HepG2 (cell line): Measurements from ENCODE around the gene CCDC30. TPM values are rescaled to one million over a fixed set of nuclear protein-coding genes. Genes with fewer than 3 reads are reported as not detected.

Source experiments
- HDAC1 ChIP-seq: sonication (generic); formaldehyde crosslinking; IDR thresholded peaks from 2 replicates; pipeline ENCODE4 v1.5.1; 2020; ENCODE audit warnings: mild to moderate bottlenecking, missing genetic modification reagents
- KAT2B ChIP-seq: fragments of 150-350 bp; IDR thresholded peaks from 2 replicates; pipeline ENCODE4 v1.6.1; 2014; ENCODE audit warnings: low read depth, low read length, borderline replicate concordance
- KDM3A ChIP-seq: IDR thresholded peaks from 2 replicates; pipeline ENCODE4 v1.6.1; 2018; ENCODE audit warnings: low read depth, missing compliant biosample characterization
- KLF9 ChIP-seq: IDR thresholded peaks from 2 replicates; pipeline ENCODE4 v1.6.1; 2016; ENCODE audit warnings: low read depth
- KMT2A ChIP-seq: sonication (generic); formaldehyde crosslinking; IDR thresholded peaks from 2 replicates; pipeline ENCODE4 v1.4.0; 2020; ENCODE audit warnings: missing genetic modification reagents
- MEF2D ChIP-seq: sonication (generic); formaldehyde crosslinking; IDR thresholded peaks from 2 replicates; pipeline ENCODE4 v1.5.1; 2020; ENCODE audit warnings: mild to moderate bottlenecking, missing genetic modification reagents
- NFE2L1 ChIP-seq: sonication (generic); formaldehyde crosslinking; IDR thresholded peaks from 2 replicates; pipeline ENCODE4 v1.4.0; 2020; ENCODE audit warnings: missing genetic modification reagents, mild to moderate bottlenecking, borderline replicate concordance
- RBAK ChIP-seq: sonication (generic); formaldehyde crosslinking; IDR thresholded peaks from 2 replicates; pipeline ENCODE4 v1.5.1; 2020; ENCODE audit warnings: mild to moderate bottlenecking, missing genetic modification reagents
- REL ChIP-seq: sonication (generic); formaldehyde crosslinking; conservative IDR thresholded peaks from 2 replicates; pipeline ENCODE4 v1.8.0; 2022; ENCODE audit warnings: mild to moderate bottlenecking, missing genetic modification reagents, moderate library complexity
- SAFB2 ChIP-seq: sonication (generic); formaldehyde crosslinking; IDR thresholded peaks from 2 replicates; pipeline ENCODE4 v1.5.1; 2020; ENCODE audit warnings: missing genetic modification reagents, low read depth, mild to moderate bottlenecking, borderline replicate concordance
- SIN3B ChIP-seq: fragments of 150-350 bp; IDR thresholded peaks from 2 replicates; pipeline ENCODE4 v1.6.1; 2014; ENCODE audit warnings: low read length
- TGIF2 ChIP-seq: IDR thresholded peaks from 2 replicates; pipeline ENCODE4 v1.6.1; 2016; ENCODE audit warnings: control low read depth, missing compliant biosample characterization
- YEATS4 ChIP-seq: sonication (generic); formaldehyde crosslinking; IDR thresholded peaks from 2 replicates; pipeline ENCODE4 v1.4.0; 2020; ENCODE audit warnings: missing genetic modification reagents, borderline replicate concordance
- YY1 ChIP-seq: IDR thresholded peaks from 2 replicates; pipeline ENCODE4 v1.6.1; 2011; ENCODE audit warnings: low read length, low read depth, moderate library complexity, mild to moderate bottlenecking; ENCODE audit not compliant: insufficient read depth, insufficient replicate concordance
- ZBTB38 ChIP-seq: sonication (generic); formaldehyde crosslinking; IDR thresholded peaks from 2 replicates; pipeline ENCODE4 v1.5.1; 2020; ENCODE audit warnings: mild to moderate bottlenecking, missing genetic modification reagents
- ZFP37 ChIP-seq: sonication (generic); formaldehyde crosslinking; IDR thresholded peaks from 2 replicates; pipeline ENCODE4 v1.4.0; 2020; ENCODE audit warnings: missing genetic modification reagents, borderline replicate concordance
- ZNF232 ChIP-seq: sonication (generic); formaldehyde crosslinking; IDR thresholded peaks from 2 replicates; pipeline ENCODE4 v1.4.0; 2020; ENCODE audit warnings: missing genetic modification reagents, borderline replicate concordance
- ZNF430 ChIP-seq: sonication (generic); formaldehyde crosslinking; IDR thresholded peaks from 2 replicates; pipeline ENCODE4 v1.9.0; 2021; ENCODE audit warnings: mild to moderate bottlenecking, missing genetic modification reagents
- ZNF468 ChIP-seq: sonication (generic); formaldehyde crosslinking; IDR thresholded peaks from 2 replicates; pipeline ENCODE4 v1.8.0; 2022; ENCODE audit warnings: mild to moderate bottlenecking, moderate library complexity, missing genetic modification reagents
- ZNF484 ChIP-seq: sonication (generic); formaldehyde crosslinking; IDR thresholded peaks from 2 replicates; pipeline ENCODE4 v1.5.1; 2020; ENCODE audit warnings: mild to moderate bottlenecking, low read depth, missing genetic modification reagents, borderline replicate concordance
- ZNF547 ChIP-seq: sonication (generic); formaldehyde crosslinking; IDR thresholded peaks from 2 replicates; pipeline ENCODE4 v1.5.1; 2020; ENCODE audit warnings: mild to moderate bottlenecking, missing genetic modification reagents
- ZNF768 ChIP-seq: sonication (generic); formaldehyde crosslinking; IDR thresholded peaks from 2 replicates; pipeline ENCODE4 v1.4.0; 2020; ENCODE audit warnings: missing genetic modification reagents
- polyA plus RNA-seq, 8 experiments: library from polyadenylated mRNA; depleted of rRNA in 3 of 8; stranded (reverse) in 7 of 8; unstranded in 1 of 8; fragments of >200 nt; fragmentation: Illumina TruSeq in 4 of 8; extraction: Trizol in 4 of 8; gene quantifications; 2 replicates each; pipeline versions ENCODE4 v1.2.1 to v1.2.3, GENCODE V29; 2011 to 2016; ENCODE audit warnings: low read depth in 4 of 8, missing spikeins in 1 of 8, mixed read lengths in 1 of 8; ENCODE audit not compliant: insufficient read depth in 1 of 8
- total RNA-seq, 5 experiments: library from RNA; depleted of rRNA; stranded (reverse); fragments of >200 nt; fragmentation: Illumina TruSeq; extraction: Trizol; gene quantifications; 2 replicates each; pipeline ENCODE4 v1.2.3, GENCODE V29; 2016; ENCODE audit warnings: low read depth in 1 of 5
- TF ChIP-seq, protein P1 (sequence below): sonication (generic); formaldehyde crosslinking; IDR thresholded peaks from 2 replicates; pipeline ENCODE4 v1.8.1; 2022; ENCODE audit warnings: low read depth, mild to moderate bottlenecking, missing genetic modification reagents
- TF ChIP-seq, protein P2 (sequence below): sonication (generic); formaldehyde crosslinking; IDR thresholded peaks from 2 replicates; pipeline ENCODE4 v1.5.1; 2020; ENCODE audit warnings: mild to moderate bottlenecking, missing genetic modification reagents, moderate library complexity

CCDC30 gene
- total and polyA plus RNA-seq, 2 of the 13 experiments (the other 11 are each of a cell fraction or from before 2014, with no cell fraction given), result 0.25 to 0.77 TPM

DNA sequence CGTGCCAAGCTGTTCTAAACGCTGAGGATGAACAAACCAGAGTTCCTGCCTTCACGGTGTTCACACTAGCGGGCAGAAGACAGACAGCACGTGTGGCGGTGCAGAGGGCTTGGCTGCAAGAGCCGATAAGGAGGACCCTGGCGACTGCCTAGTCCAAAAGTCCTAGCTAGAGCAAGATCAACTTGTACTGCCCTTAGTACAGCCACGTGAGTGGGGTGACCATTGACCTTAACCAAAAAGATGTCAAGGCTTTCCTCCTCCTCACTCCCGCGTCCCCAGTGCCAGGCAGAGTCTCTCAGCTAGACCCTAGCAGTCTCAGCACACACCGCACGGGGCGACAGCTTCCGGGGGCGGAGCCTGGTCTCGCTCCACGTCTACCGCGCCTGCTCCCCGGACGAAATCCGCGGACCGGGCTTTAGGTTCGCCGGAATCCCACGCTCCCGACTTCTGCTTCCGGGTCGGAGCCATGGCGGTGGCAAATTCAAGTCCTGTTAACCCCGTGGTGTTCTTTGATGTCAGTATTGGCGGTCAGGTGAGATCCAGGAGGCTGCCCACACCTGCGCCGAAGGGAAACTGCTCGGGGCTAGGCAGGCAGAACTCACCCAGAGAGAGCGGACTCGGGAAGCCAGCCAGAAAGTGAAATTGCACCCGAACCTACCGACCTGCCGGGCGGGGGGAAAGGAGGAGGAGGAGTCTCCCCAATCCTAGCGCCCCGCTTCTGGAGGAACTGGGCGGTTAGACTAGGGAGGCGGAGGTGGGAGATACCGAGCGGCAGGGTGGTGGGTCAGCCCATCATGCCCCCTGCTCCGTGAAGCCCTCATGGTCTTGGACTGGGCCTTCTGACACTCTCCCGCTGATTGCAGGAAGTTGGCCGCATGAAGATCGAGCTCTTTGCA, 195.1 kb downstream of the CCDC30 start, which contains the start of gene PPIH (continued):
- peak; percentile 99 for TF ChIP-seq HDAC1 (CRISPR knock-in tag)
- peak; percentile 63; the same call in 1 of the 2 replicates for TF ChIP-seq MEF2D
- peak; percentile 88 for TF ChIP-seq TGIF2 (CRISPR knock-in tag)
- TF ChIP-seq YY1, result peak; percentile 90
- TF ChIP-seq KAT2B, result no peak
- TF ChIP-seq ZNF232 (CRISPR knock-in tag), result peak; percentile 87
- TF ChIP-seq ZNF768 (CRISPR knock-in tag), result peak; percentile 34; the same call in 1 of the 2 replicates
- TF ChIP-seq ZNF468 (CRISPR knock-in tag), result 0 out of 2 replicates have a peak, but pooled peaks have one; percentile 50
- no peak for TF ChIP-seq SAFB2 (CRISPR knock-in tag)
- TF ChIP-seq RBAK, result no peak
- TF ChIP-seq KDM3A (CRISPR knock-in tag), result peak; percentile 76; the same call in 1 of the 2 replicates
- peak; percentile 98 for TF ChIP-seq KMT2A
- TF ChIP-seq, protein P1, sequence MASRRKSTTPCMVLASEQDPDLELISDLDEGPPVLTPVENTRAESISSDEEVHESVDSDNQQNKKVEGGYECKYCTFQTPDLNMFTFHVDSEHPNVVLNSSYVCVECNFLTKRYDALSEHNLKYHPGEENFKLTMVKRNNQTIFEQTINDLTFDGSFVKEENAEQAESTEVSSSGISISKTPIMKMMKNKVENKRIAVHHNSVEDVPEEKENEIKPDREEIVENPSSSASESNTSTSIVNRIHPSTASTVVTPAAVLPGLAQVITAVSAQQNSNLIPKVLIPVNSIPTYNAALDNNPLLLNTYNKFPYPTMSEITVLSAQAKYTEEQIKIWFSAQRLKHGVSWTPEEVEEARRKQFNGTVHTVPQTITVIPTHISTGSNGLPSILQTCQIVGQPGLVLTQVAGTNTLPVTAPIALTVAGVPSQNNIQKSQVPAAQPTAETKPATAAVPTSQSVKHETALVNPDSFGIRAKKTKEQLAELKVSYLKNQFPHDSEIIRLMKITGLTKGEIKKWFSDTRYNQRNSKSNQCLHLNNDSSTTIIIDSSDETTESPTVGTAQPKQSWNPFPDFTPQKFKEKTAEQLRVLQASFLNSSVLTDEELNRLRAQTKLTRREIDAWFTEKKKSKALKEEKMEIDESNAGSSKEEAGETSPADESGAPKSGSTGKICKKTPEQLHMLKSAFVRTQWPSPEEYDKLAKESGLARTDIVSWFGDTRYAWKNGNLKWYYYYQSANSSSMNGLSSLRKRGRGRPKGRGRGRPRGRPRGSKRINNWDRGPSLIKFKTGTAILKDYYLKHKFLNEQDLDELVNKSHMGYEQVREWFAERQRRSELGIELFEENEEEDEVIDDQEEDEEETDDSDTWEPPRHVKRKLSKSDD, result peak; percentile 85
- no peak for TF ChIP-seq ZNF484
- TF ChIP-seq YEATS4 (CRISPR knock-in tag), result peak; percentile 84; the same call in 1 of the 2 replicates
- peak; percentile 96 for TF ChIP-seq SIN3B
- TF ChIP-seq ZNF430 (CRISPR knock-in tag), result peak; percentile 68
- peak; percentile 59; the same call in 1 of the 2 replicates for TF ChIP-seq KLF9 (CRISPR knock-in tag)
- TF ChIP-seq NFE2L1 (CRISPR knock-in tag), result no peak
- TF ChIP-seq, protein P2, sequence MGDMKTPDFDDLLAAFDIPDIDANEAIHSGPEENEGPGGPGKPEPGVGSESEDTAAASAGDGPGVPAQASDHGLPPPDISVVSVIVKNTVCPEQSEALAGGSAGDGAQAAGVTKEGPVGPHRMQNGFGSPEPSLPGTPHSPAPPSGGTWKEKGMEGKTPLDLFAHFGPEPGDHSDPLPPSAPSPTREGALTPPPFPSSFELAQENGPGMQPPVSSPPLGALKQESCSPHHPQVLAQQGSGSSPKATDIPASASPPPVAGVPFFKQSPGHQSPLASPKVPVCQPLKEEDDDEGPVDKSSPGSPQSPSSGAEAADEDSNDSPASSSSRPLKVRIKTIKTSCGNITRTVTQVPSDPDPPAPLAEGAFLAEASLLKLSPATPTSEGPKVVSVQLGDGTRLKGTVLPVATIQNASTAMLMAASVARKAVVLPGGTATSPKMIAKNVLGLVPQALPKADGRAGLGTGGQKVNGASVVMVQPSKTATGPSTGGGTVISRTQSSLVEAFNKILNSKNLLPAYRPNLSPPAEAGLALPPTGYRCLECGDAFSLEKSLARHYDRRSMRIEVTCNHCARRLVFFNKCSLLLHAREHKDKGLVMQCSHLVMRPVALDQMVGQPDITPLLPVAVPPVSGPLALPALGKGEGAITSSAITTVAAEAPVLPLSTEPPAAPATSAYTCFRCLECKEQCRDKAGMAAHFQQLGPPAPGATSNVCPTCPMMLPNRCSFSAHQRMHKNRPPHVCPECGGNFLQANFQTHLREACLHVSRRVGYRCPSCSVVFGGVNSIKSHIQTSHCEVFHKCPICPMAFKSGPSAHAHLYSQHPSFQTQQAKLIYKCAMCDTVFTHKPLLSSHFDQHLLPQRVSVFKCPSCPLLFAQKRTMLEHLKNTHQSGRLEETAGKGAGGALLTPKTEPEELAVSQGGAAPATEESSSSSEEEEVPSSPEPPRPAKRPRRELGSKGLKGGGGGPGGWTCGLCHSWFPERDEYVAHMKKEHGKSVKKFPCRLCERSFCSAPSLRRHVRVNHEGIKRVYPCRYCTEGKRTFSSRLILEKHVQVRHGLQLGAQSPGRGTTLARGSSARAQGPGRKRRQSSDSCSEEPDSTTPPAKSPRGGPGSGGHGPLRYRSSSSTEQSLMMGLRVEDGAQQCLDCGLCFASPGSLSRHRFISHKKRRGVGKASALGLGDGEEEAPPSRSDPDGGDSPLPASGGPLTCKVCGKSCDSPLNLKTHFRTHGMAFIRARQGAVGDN (CRISPR knock-in tag), result peak; percentile 99
- TF ChIP-seq ZFP37 (CRISPR knock-in tag), result no peak
- no peak for TF ChIP-seq ZBTB38 (CRISPR knock-in tag)
- TF ChIP-seq ZNF547 (CRISPR knock-in tag), result peak; percentile 93
- TF ChIP-seq REL (CRISPR knock-in tag), result no peak
